Left ventricle myocardium superior (tissue), 1 donor: ENCODE results near the gene IL27RA. TPM values are rescaled to one million over a fixed set of nuclear protein-coding genes. Genes with fewer than 3 reads are reported as not detected.

Experiments
- ATAC-seq: fragments of 200-7000 bp; cut with Tn5 transposase; one replicate; pipeline ENCODE4 v1.9.1; 2020; ENCODE audit warnings: mild to moderate bottlenecking, moderate library complexity
- DNase-seq: peaks from one replicate; pipeline ENCODE4 v3.0.0-alpha.2; 2020
- intact Hi-C: fragments of 100-400 bp; cut with micrococcal nuclease; formaldehyde crosslinking; loops from one replicate; pipeline ENCODE4 v1.11.0; 2022
- long read RNA-seq: library from polyadenylated mRNA; unstranded; transcript quantifications from one replicate; pipeline ENCODE4 v2.0.0, GENCODE V29; 2021
- total RNA-seq: library from RNA; stranded (reverse); fragmentation: NEBNext Ultra II Directional; extraction: Animal tissue kit (Norgen Biotek cat#: 25700); gene quantifications from one replicate; pipeline ENCODE4 v1.2.1, GENCODE V29; 2021
- donor health status: DM: no; HTN: yes; CAD: no; lungs with severe emphysema.

Gene IL27RA
- total RNA-seq: 5.4 TPM
- long read RNA-seq, transcript IL27RA-201 (14 exons, 2,962 nt): major isoform, 13 of 17 reads
- long read RNA-seq, partial matches to known transcripts: 2 of 17 reads
- long read RNA-seq, other reads (novel, unspliced or antisense): 2 of 17 reads

DNA sequence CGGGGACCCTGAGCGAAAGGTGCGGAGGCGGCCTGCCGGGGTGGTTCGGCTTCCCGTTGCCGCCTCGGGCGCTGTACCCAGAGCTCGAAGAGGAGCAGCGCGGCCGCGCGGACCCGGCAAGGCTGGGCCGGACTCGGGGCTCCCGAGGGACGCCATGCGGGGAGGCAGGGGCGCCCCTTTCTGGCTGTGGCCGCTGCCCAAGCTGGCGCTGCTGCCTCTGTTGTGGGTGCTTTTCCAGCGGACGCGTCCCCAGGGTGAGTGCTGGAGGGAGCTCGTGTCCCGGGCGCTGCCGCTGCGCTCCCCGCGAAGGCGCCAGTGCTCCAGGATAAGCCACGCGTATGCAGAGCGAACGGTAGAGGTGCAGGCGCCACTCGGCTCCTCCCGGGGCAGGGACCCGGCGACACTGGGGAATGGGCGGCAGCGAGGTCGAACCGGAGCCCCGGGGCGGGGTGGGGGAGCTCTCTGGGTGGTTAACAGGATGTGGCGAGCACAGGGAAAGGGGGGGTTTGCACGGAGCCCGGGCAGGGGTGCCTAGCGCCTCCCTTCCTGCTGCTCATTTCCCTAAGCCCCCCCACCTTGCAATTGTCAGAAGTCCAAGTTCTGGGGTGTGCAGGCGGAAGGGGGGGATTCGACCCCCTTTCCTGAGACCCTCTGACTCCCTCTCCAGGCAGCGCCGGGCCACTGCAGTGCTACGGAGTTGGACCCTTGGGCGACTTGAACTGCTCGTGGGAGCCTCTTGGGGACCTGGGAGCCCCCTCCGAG, at the start of gene IL27RA:
Gene IL27RA (plus strand): TSS at position 44 of the 762 bp plus-strand sequence. CDS start 111 bp downstream, at position 155.
- DNase-seq: peak; percentile 78
- peak; percentile 85 for ATAC-seq
- intact Hi-C loops: no loop called here

DNA sequence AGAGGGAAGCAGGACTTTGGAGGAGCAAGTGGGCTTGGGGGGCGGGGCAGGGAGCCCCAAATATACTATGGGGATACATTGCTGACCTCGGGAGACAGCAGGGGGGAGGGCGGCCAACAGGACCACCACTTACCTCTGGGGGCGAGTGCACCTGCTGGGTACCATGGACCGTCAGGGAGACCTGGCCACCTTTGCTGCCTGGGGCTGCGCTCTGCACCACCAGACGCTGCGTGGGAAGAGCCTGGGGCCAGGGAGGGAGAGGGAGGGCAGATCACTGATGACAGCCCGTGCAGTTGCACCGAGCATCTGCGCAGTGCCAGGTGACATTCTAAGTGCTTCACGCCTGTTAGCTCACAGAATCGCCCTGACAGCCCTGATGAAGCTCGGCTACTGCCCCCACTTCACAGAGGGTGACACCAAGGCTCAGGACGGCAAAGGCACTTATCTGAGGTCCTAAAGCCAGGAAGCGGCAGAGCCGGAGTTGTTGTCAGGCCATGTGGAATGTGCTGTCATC, 49.5 kb upstream of the IL27RA start:
- intact Hi-C loops: no loop called here
- ATAC-seq: no peak

DNA sequence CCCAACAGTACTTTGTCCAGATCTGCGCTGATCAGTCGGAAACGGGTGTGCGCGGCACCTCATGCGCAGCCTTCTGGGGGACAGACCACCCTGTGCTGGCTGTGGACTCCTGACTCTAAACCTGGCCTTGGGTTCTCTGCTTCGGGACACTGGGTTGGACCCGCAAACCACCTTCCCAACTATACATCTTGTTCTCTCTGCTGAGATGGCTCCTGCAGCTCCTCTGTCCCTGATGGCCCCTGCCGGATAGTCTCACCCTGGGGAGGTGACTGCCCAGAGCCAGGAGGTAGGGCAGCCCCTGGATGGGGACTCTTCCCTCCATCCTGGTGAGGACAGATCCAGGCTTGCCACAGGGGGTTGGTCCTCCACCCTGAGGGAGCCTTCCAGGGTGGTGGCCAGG, 48.8 kb upstream of the IL27RA start:
- ATAC-seq (no peak), DNase-seq (no peak)
- intact Hi-C loops: no loop called here

More for the DNA sequence above, 49.5 kb upstream of the IL27RA start:
- DNase-seq: no peak

DNA sequence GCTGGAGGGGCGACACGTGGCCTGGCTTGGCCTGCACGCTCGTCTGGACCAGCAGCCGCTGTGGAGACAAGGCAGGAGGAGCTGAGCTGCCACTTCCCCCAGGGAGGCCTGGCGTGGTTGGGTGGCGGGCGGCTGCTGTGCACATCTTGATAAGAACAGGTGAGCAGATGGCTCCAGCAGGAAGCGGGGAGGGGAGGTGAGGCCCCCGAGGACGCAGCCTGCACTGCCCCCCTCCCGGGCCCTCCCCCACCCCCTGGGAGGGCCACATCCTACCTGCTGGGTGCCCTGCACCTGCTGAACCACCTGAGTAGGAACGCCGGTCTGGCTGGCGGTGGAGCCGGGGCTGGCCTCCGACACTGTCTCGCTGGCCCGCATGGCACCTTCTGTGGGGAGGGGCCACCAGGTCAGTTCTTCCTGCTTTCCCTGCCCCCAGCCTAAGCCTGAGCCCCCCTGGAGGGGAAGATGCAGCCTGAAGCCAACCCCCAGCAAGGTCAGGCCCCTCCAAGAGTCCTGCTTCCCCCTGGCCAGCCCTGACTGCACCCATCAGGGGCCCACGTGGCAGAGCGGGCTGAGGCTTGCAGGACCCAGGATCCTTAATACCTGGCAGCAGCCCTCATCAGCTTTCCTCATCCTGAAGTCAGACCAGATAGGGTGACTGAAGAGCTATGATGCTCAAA, 48.2 kb upstream of the IL27RA start:
- intact Hi-C loops: no loop called here
- no peak for ATAC-seq
- no peak for DNase-seq

DNA sequence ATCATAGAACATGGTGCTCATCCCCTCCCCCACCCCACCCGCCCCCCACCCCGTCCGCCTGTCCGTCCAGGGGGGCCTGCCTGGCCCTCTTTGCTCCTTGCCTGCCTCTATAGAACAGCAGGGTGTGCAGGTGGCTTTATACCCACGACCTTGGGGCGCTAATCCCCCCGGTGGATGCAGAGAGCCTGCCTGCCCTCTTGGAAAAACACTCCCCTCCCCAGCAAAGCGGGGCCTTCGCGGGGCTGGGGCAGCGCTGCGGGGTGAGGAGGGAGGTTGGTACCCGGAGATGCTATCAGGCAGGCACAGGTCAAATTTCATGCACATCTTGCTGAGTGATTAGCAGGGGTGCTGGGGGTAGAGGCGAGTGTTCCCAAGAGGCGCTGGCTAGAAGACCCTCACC, 47.4 kb upstream of the IL27RA start:
- intact Hi-C loops: no loop called here
- ATAC-seq: no peak
- no peak for DNase-seq

DNA sequence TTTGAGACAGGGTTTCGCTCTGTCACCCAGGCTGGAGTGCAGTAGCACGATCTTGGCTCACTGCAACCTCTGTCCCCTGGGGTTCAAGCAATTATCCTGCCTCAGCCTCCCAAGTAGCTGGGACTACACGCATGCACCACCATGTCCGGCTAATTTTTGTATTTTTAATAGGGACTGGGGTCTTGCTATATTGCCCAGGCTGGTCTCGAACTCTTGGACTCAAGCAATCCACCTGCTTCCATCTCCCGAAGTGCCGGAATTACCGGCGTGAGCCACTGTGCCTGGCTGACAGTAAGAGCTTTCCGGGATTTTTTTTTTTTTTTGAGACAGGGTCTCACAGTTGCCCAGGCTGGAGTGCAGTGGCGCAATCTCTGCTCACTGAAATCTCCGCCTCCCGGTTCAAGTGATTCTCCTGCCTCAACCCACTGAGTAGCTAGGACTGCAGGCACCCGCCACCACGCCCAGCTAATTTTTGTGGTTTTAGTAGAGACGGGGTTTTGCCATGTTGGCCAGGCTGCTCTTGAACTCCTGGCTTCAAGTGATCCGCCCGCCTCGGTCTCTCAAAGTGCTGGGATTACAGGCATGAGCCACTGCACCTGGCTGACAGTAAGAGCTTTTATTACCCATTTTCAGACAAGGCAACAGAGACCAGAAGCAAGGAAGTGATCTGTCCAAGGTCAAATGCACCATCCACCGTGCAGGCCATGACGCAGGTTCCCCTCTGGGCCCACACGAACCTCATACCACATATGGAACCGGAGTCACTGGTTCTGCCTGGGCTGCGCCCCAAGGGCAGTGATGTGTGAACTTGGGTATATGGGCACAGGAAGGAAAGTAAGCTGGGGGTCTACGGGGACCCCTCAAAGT, 46.5 kb upstream of the IL27RA start:
- intact Hi-C loops: no loop called here
- ATAC-seq (no peak), DNase-seq (no peak)

DNA sequence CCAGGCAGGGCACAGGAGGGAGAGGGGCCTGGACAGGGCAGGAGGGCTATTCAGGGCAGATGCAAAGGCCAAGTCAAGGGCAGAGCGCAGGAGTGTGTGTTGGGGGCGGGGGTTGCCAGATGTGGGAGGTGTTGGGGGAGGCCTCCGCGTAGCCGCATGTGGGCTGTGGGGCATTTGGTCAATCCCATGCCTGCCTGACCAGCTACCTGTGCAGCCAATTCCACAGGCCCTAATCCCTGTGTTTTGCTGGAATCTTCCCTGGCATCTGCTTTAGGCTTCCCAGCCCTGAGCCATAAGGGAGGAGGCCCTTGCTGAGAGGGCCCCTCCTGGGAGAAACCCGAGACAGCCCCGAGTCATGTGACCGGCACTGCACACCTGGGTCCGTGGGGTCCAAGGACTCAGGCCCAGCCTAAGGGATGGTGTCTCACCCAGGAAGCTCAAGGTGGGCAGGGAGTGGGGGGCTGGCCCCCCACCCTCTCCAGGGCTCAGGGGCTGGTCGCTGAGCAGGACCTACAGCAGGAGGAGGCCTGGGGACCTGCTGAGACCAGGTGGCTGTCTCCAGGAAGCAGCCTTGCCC, 45.7 kb upstream of the IL27RA start:
- intact Hi-C loops: no loop called here
- DNase-seq (no peak), ATAC-seq (no peak)

DNA sequence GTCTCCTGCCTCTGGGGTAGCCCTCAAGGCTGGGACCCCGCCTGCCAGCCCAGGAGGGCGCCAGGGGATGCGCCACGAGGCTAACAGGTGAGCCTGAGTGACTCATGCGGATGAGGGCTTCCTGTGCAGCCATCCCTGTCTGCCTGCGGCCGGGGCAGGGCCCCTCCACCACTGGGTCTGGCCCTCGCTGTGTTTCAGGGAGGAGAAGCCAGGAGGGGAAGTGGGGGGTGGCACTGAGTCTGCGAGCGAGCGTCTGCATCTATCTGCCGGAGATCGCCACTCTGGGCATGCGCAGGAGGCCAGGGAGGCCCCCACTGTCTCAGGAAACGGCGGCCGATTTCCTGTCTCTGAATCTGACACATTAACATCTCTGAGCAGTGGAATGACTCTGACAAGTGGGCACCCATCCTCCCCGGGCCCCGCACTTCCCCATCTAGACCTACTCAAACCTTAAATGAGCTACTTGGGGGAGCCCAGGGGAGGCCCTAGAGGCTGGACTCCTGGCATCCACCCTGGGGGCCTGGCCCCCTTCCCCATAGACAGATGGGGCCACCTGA, 45.1 kb upstream of the IL27RA start:
- ATAC-seq: peak; percentile 61
- intact Hi-C loops: no loop called here
- peak; percentile 92 for DNase-seq

DNA sequence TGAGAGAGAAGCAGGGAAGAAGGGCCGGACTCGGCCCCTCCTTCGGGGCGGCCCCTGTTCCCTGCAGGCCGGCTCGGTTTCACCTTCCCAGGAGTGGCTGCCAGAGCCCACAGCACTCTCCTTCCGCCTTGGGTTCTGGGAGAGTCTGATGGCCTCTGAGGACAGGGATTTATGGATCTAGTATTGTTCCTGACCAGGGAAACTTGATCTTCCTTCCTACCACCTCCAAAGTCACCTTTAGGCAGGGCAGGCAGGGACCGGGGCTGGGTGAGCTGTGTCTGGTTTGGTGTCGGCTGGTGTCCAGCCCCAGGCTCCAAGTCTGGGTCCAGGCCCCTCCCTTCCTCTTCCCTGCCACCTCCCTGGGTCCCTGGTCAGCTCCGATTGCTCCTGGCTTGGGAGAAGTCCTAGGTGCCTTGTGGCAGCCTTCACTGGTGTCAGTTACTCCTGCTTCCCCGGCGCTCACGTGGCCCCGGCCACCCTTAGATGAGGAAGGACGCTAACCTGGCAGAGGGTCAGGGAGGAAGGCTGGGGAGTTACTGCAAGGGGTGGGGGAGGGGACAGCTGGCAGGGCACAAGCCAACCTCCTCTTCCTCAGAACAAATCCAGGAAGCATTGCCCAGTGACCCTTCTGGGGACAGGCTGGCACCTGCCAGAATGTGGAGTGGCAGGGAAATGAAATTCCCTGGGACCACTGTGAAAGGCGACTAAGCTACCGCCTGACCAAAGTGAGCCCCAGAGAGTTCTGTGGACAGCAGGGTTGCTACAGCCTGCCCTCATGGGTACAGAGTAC, 44.3 kb upstream of the IL27RA start:
- ATAC-seq (peak; percentile 77), DNase-seq (peak; percentile 76)
- intact Hi-C loops: no loop called here

DNA sequence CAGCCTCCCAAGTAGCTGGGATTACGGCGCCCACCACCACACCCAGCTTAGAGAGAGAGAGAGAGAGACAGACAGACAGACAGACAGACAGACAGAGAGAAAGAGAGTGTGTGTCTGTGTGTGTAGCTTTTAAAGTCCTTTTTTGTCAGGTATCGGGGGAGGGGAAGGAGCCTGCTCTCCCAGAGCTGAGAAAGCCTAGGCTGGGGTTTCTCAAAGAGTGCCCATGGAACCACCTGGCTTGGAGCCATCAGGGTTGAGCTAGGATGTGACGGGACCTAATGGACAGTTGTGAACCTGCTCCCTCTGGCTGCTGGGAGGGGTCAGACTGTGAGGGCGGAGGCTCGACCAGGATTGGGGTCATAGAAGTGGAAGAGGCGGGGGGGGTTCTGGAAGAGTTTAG, 42.1 kb upstream of the IL27RA start:
- DNase-seq: no peak
- intact Hi-C loops: no loop called here

DNA sequence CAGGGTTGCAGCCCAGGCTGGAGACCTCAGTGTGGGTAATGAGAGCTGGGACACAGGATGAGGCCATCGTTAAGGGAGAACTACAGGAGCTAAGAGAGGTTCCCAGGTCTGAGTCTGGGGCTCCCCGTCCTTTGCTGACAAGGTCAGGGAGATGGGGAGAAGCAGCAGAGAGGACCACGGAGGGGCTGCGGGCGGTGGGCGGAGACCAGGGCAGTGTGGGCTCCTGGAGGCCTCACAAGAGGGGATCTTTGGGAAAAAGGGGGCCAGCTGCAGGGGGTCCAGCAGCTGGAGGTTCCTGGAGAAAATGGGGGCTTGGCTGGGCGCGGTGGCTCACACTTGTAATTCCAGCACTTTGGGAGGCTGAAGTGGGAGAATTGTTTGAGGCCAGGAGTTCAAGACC, 41.5 kb upstream of the IL27RA start:
- no peak for DNase-seq
- intact Hi-C loops: no loop called here
- no peak for ATAC-seq

More for the DNA sequence above, 42.1 kb upstream of the IL27RA start:
- no peak for ATAC-seq

DNA sequence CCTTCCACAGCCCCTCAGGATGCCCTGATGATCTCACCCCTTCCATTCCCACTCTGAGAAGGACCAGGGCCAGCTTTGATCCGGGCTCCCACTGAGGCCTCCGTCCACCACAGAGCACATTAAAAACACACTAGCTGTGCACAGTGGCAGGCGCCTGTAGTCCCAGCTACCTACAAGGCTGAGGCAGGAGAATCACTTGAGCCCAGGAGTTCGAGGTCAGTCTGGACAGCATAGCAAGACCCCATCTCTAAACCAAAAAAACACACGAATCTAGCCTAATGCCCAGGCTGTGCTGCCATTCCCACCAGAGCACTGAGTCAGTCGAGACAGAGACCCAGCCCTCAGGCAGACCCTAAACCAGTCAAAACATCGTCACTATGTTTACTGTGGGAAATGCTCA, 39.5 kb upstream of the IL27RA start:
- ATAC-seq (no peak), DNase-seq (no peak)
- intact Hi-C loops: no loop called here

DNA sequence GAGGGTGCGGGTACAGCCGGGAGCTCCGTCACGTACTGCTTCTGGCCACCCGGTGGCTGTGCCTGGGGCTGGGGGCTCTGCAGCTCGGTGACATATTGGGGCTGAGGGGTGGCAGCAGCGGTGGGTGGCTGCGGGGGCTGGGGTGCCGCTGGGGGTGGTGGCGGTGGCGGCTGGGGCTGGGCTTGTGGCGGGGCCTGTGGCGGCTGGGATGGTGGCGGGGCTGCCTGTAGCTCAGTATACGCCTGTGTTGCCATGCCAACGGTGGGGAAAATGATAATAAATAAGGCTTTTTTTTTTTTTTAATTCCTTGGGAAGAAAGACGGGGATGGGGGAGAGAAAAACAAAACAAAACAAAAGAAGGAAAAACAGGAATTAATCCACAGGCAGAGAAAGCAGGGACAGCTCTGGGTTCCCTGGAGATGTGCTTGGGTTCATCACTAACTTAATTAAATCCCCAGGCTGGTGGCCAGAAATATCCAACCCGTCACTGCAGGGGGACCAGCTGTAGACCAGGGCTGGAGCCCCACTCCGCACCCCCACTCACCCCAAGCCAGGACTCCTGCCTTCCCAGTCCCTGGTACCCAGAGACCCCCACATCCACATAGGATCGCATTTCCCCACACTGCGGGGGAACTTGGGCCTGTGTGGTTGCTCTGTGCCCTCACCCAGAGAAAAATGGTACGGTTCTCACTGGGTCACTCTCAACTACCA, 37.8 kb upstream of the IL27RA start:
- intact Hi-C loops: no loop called here
- ATAC-seq (no peak), DNase-seq (no peak)

DNA sequence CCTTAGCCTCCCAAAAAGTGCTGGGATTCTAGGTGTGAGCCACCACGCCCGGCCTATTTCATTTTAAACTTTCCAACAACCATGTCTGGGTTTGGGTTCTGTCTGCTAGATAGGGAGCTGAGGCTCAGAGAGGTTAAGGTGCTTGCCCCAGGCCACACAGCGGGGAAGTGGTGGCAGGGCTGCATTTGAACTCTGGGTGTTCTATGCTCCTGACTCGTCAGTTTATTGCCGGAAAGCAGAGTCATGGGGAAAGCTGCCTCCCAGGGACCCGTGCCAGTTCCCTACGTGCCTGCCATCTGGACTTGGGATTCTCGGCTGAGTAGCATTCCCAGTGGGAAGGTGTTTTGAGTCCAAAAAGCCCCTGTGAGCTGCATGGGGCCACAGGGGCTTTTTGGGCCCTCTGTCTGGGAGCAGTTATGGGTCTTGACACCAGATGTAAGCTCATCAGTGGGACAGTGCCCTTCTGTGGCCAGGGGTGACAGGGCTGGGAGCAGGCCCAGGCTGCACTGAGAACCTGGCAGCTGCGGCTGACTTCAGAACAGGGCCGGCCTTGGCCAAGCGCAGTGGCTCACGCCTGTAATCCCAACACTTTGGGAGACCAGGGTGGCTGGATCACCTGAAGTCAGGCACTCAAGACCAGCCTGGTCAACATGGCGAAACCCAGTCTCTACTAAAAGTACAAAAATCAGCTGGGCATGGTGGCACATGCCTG, 36.4 kb upstream of the IL27RA start:
- DNase-seq: peak; percentile 71
- ATAC-seq: peak; percentile 88
- intact Hi-C loops: no loop called here

DNA sequence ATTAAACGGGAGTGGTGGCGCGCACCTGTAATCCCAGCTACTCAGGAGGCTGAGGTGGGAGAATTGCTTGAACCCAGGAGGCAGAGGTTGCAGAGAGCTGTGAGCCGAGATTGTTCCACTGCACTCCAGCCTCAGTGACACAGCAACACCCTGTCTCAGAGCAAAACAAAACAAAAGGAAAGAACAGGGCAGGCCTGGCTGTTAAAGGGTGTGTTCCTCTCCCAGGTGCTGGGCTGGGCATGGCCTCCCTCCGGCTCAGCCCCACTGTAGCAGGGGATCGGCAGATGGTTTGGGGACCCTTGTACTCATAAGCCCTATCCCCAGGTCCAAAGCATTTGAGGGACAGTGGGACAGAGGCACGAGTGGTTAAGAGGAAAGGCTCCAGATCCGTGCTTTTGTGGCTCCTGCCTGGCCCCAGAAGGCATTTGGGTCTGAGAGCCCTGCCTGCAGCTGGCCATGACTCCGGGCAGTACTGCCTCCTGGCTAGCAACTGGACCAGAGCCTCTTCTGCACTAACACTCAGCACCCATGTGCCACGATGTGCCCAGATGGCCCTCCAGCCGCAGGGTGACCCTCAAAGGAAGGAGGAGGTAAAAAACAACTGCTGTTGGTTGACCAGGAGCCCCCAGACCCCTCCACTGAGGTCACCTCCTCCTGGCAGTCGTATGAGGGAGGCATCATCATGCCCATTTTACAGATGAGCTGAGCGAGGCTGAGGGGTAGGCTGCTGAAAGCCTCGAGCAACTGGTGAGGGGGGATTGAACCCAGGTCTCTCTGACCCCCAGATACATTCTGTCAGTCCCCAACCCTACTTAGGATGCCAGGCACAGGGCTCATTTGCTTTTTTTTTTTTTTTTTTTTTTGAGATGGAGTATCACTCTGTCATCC, 35.4 kb upstream of the IL27RA start:
- DNase-seq (peak; percentile 10), ATAC-seq (no peak)
- intact Hi-C loops: loop anchor here (2.0 kb wide), 1 partner anchor 43 kb away; the partner anchor contains the start of gene DCAF15
